Retinal pigment epithelial cell (primary cell): ENCODE measurements around the gene XNDC1N.

Experiments
- DNase-seq: peaks from one replicate; pipeline ENCODE4 v3.0.0-alpha.2; 2010; ENCODE audit warnings: low read depth
- H3K4me3 ChIP-seq: 2 replicates; pipeline ENCODE4 v1.5.1; 2011; ENCODE audit warnings: mild to moderate bottlenecking, low read length, control low read depth, moderate library complexity
- TF ChIP-seq, protein P1 (sequence below): conservative IDR thresholded peaks from 2 replicates; pipeline ENCODE4 v1.5.1; 2011; ENCODE audit warnings: low read depth, low read length, control low read depth, inconsistent platforms

Gene XNDC1N, protein sequence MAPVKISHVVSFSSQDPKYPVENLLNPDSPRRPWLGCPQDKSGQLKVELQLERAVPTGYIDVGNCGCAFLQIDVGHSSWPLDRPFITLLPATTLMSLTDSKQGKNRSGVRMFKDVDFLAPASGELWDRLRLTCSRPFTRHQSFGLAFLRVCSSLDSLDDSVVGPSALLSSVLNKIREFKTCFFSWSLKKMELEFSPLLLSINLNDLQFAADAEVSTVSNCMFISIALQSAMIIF

DNA sequence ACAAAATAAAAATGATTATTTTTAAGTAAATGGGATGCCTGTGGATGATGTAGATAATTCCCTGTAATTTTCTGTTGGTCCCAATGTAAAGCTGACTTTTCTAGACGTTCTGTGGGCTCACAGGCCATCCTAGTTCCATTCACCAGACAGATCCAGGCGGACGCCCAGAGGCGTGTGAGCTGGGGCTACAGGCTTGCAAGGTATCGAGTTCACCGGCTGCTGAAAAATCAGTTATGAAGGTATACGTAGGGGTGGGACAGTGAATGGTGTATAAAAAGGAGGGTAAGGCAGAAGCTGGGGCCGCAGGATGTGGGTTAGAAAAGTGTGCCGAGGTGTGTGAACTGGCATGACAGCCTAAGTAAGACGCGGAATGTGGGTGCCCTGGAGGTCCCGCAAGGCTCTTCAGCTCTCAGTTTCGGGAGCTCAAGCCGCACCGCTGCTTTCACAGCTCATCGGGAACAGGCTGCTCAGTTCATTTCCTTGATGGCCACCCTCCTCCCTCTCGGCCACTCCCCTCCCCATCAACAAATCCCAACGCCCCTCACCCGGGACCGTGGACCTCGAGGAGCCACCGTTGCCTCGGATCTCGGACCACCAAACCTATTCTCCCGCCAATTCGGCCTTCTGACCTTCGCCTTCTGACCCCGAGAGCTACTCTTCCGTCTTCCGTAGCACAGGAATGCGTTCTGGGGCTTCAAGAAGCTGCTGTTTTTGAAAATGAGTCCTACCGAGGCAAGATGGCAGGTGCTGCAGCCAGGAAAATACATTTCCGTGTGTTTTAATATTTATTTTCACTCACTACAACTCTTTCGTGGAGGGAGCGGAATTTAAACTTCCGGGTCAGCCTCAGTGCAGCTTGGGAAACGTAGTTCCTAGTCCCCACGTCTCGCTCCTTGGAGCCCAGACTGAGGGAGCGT is at the start of gene XNDC1N:
Gene XNDC1N (minus strand): TSS at position 775 of the 917 bp plus-strand sequence. CDS start 5,241 bp downstream, outside the sequence.
- H3K4me3 ChIP-seq = peak within 1 kb of the TSS; percentile 86
- TF ChIP-seq, protein P1, sequence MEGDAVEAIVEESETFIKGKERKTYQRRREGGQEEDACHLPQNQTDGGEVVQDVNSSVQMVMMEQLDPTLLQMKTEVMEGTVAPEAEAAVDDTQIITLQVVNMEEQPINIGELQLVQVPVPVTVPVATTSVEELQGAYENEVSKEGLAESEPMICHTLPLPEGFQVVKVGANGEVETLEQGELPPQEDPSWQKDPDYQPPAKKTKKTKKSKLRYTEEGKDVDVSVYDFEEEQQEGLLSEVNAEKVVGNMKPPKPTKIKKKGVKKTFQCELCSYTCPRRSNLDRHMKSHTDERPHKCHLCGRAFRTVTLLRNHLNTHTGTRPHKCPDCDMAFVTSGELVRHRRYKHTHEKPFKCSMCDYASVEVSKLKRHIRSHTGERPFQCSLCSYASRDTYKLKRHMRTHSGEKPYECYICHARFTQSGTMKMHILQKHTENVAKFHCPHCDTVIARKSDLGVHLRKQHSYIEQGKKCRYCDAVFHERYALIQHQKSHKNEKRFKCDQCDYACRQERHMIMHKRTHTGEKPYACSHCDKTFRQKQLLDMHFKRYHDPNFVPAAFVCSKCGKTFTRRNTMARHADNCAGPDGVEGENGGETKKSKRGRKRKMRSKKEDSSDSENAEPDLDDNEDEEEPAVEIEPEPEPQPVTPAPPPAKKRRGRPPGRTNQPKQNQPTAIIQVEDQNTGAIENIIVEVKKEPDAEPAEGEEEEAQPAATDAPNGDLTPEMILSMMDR = no peak
- peak; percentile 68 for DNase-seq

DNA sequence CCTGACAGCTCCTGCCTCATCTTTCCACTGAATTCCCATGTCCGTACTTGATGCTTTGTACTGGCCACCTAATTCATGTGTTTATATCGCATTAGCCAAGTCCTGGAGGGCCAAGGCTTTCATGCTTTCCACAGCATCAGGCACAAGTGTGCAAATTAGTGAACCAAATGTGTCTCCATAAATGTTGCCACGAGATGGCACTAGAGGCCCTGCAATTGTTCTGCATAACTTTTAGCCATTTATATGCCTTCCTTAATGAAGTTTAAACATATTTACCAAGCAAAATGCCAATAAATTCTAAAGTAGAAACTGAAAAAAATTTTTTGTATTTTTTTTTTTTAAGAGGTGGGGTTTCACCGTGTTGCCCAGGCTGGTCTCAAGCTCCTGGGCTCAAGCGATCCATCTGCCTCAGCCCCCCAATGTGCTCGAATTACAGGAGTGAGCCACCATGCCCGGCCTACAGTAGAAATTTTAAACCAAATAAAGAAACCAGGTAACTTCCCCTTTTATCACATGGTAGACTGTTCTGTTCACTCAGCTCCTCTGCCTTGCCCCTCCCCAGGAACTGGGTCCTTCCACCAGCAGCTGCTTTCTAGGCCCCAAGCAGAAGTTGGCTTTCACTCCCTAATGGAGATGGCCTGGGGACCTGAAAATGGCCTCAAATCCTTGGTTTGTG is 49.5 kb upstream of the XNDC1N start:
- TF ChIP-seq, protein P1 = peak; percentile 63
- H3K4me3 ChIP-seq = no peak overlapping the region
- no peak for DNase-seq

DNA sequence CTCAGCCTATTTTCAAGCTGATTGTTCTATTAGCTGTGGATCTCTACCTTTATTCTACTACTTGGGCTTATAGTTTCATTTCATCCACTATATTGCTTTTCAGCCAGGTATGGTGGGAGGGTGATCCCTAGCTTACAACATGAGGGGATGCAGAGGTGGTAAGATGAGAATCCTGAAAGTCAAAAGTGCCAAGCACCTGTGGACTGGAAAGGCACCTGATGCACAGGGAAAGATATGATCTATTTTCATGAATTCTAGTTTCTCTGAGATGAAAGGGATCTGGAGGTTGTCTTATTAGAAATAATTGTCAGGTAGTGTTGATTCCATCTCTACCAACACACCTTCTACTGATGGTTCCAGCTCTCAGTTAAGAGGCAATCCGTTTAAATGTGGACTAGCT is 48.7 kb upstream of the XNDC1N start:
- H3K4me3 ChIP-seq = no peak overlapping the region
- TF ChIP-seq, protein P1 = no peak
- DNase-seq = no peak

DNA sequence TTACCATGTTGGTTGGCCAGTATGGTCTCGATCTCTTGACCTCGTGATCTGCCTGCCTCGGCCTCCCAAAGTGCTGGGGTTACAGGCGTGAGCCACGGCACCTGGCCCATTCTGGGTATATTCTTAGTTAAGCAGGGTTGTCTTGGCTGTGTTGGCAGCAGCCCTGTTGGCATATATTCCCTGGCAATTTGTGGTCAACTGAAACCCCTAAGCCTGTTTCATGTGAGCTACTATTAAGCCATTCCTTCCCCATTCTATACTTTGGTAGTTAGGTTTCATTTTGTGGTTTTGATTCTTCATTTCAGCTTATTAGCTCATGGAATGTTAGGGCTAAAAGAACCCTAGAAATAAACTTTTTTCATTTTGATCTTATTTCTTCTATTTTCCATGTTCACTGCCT is 48.2 kb upstream of the XNDC1N start:
- DNase-seq = no peak
- no peak overlapping the region for H3K4me3 ChIP-seq
- TF ChIP-seq, protein P1 = no peak

DNA sequence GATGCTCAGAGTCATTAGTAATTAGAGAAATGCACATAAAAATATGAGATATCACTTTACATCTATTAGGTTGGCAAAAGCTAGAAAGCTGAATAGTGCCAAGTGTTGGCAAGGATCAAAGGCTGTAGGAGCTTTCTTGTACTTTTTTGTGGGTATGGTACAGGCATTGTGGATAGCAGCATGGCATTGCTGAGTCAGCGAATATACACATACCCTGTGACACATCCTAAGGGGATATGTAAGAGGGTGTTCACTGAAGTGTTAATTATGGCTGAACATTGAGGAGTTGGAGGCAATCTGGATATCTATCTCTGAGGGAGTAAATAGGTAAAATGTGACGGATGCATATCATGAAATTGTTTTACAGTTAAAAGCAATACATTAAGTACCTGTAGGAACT is 43.3 kb upstream of the XNDC1N start:
- DNase-seq = no peak
- TF ChIP-seq, protein P1 = no peak
- H3K4me3 ChIP-seq = no peak overlapping the region

DNA sequence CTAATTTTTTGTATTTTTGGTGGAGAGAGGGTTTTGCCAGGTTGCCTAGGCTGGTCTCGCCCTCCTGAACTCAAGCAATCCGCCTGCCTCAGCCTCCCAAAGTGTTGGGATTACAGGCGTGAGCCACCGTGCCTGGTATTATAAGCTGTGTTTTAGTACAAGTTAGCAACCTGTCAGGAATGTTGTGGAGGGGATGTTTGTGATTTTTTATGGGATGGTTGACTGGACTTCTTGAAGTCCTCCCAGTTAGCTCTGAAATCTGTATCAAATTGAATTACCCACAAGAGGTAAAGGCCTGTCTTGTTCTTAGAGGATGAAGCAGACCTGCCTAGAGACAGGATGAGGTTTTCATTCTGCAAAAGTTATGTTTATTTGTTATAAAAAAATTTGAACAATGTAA is 36.2 kb upstream of the XNDC1N start:
- DNase-seq = no peak

More for the DNA sequence above, 36.2 kb upstream of the XNDC1N start:
- H3K4me3 ChIP-seq = no peak overlapping the region
- TF ChIP-seq, protein P1 = no peak
